IMR-90 (cell line): Measurements from ENCODE around the gene LARP1. TPM values are rescaled to one million over a fixed set of nuclear protein-coding genes. Genes with fewer than 3 reads are reported as not detected.

Source experiments
- microRNA-seq, 2 experiments: library from miRNA; stranded (forward) in 1 of 2; unstranded in 1 of 2; fragments of 10-50 nt in 1 of 2; fragments of <30 nt in 1 of 2; gene quantifications in 1 of 2; microRNA quantifications in 1 of 2; one replicate each; pipeline versions ENCODE3 to v1.1.0; 2013 to 2020; ENCODE audit not compliant: insufficient read depth in 1 of 2, insufficient read length in 1 of 2, unreplicated experiment in 1 of 2
- polyA plus RNA-seq, 3 experiments: library from polyadenylated mRNA; depleted of rRNA; stranded (reverse); fragments of >200 nt; gene quantifications; 2 replicates each; pipeline ENCODE4 v1.2.3, GENCODE V29; 2012; ENCODE audit warnings: low replicate concordance in 1 of 3
- small RNA-seq, 5 experiments: library from RNA; depleted of rRNA; stranded (forward); fragments of <200 nt; gene quantifications; one replicate each; pipeline ENCODE3, GENCODE V24; 2012
- total RNA-seq: library from RNA; depleted of rRNA; stranded (reverse); fragments of >200 nt; gene quantifications from 2 replicates; pipeline ENCODE4 v1.2.3, GENCODE V29; 2012; rRNA removed

LARP1 gene
- total and polyA plus RNA-seq, 2 of the 4 experiments (the other 2 are of a cell fraction): 47.3 to 77.4 TPM

Small RNA genes lying within 50 kb of the gene (microRNA-seq; reads per million reads assigned to microRNA genes)
- gene MIR378H (ENCODE audit: insufficient read depth in 1 of 2, insufficient read length in 1 of 2, unreplicated experiment in 1 of 2) (0 reads per million in 2 experiments), gene RF00019 (ENCODE audit: insufficient read depth, insufficient read length) (not detected)

Small RNA genes lying within 50 kb of the gene (small RNA-seq; reads per million reads assigned to genes)
- 0 reads per million in 5 experiments for gene MIR378H
- gene RF00019: 0 reads per million in 5 experiments

Other genes with a start within 250 kb of the LARP1 start
- 4.2 and 4.3 TPM in 2 replicates for gene FAXDC2, start 95.2 kb downstream of the LARP1 start, total RNA-seq
- 8.1 and 8.9 TPM in 2 replicates for gene FAXDC2, start 95.2 kb downstream of the LARP1 start, polyA plus RNA-seq (2012; rRNA removed)
- 49.1 and 53.3 TPM in 2 replicates for gene CNOT8, start 103.2 kb downstream of the LARP1 start, total RNA-seq
- gene CNOT8, start 103.2 kb downstream of the LARP1 start, polyA plus RNA-seq (2012; rRNA removed): 35.1 and 41.4 TPM in 2 replicates
- gene GEMIN5, start 182.8 kb downstream of the LARP1 start, total RNA-seq: 27.5 and 31.5 TPM in 2 replicates
- gene GEMIN5, start 182.8 kb downstream of the LARP1 start, polyA plus RNA-seq (2012; rRNA removed): 8.1 and 9.0 TPM in 2 replicates
- gene MRPL22, start 185.7 kb downstream of the LARP1 start, total RNA-seq: 13.3 and 21.7 TPM in 2 replicates
- 58.0 and 58.5 TPM in 2 replicates for gene MRPL22, start 185.7 kb downstream of the LARP1 start, polyA plus RNA-seq (2012; rRNA removed)